ENCODE data around the gene GRM4. TPM values are rescaled to one million over a fixed set of nuclear protein-coding genes. Genes with fewer than 3 reads are reported as not detected.

The GRM4 gene
- total RNA-seq, 2 experiments from 2014 or later: 0.12 to 0.18 TPM

DNA sequence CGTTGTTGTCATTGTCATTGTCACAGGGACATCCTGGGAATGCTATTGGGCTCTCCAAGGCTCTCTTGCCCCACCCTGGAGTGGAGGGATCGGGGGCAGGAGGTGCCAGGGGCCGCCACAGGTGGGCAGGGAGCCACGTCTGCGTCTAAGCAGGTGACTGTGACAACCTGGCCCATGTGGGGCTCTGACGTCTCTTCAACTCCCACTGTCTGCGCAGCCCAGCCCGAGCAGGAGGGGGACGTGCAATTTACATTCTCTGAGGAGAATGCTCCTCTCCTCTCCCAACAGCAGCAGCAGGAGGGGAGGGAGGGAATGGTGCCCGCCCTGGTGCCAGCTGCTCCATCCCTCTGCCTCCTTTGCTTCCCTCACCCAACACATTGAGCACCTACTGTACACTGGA lies 50.1 kb downstream of the GRM4 start:
- no peak overlapping the region for H3K4me3 Mint-ChIP-seq
- H3K36me3 Mint-ChIP-seq: no peaks in the 10 kb centered on the region
- H3K27me3 Mint-ChIP-seq: peaks cover 31% of the 10 kb centered on the region
- no peak overlapping the region for H3K27ac Mint-ChIP-seq
- no peak for DNase-seq
- no peaks in the 10 kb centered on the region for H3K4me1 Mint-ChIP-seq
- no peaks in the 10 kb centered on the region for H3K9me3 Mint-ChIP-seq

GRCh38 chr6:34095136-34095505 lies 50.8 kb downstream of the GRM4 start:
- Mint-ChIP-seq H3K4me1 (no peaks in the 10 kb centered on the region), H3K27me3 (peaks cover 31% of the 10 kb centered on the region), H3K36me3 (no peaks in the 10 kb centered on the region), H3K9me3 (no peaks in the 10 kb centered on the region), H3K27ac (no peak overlapping the region), H3K4me3 (no peak overlapping the region)
- no peak for DNase-seq

DNA sequence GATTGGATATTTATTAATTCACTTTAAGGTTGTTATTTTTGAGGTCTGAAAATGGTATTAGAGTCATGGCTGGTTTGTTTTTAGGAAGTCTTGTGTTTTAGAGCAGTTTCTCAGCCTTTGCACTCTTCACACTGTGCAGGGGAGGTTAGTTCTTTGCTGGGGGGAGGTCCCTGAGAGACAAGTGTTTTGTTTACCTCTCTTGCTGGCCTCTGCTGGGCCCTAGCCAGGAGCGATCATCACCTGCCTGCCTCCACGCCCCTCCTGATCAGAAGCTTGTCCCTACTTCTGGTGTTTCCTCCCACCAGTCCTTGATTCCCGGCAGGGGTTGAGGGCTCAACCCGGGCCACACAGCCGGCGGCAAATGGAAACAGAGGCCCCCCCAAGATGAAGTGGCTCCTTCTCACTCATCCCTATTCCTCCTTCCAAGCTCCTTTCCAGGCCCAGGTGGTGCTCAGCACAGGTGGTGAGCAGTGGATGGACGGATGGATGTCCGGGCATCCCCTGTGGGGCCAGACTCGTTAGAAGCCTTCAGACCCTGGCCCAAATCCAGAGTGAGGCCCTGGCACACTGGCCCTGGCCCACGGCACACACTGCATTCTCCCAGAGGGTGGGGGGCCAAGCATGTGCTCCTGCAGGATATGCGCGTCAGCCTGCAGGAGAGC lies 51.3 kb downstream of the GRM4 start:
- Mint-ChIP-seq H3K9me3 (no peaks in the 10 kb centered on the region), H3K4me1 (no peaks in the 10 kb centered on the region), H3K27ac (no peak overlapping the region), H3K4me3 (no peak overlapping the region), H3K27me3 (peaks cover 31% of the 10 kb centered on the region), H3K36me3 (no peaks in the 10 kb centered on the region)
- no peak for DNase-seq

DNA sequence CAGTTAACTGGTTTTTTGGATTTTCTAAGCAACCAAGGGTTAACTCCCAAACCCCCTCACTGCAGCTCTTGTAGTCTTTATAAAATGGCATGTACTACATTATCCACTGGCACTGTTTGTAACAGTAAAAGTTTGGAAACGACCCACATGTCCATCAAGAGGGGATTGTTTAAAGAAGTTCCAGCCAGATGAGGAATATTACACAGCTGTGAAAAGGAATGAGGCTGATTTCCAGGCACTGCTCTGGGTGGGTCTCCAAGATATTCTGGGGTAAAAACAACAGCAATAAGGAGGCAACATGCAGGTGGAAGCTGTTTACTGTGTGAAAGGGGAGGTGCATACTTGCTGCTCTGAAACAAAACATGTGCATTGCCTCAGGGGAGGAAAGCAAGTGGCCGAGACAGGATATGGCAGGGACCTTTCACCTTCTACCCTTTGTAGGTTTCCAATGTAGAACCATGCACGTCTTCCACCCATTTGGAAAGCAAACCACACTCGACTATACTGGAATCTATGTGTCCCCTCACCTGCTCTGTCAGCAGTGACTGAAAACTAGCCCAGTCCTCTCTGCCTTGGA lies 51.9 kb downstream of the GRM4 start:
- H3K27me3 Mint-ChIP-seq: peaks cover 31% of the 10 kb centered on the region
- H3K36me3 Mint-ChIP-seq: no peaks in the 10 kb centered on the region
- no peak overlapping the region for H3K4me3 Mint-ChIP-seq
- no peaks in the 10 kb centered on the region for H3K4me1 Mint-ChIP-seq
- no peak overlapping the region for H3K27ac Mint-ChIP-seq
- H3K9me3 Mint-ChIP-seq: no peaks in the 10 kb centered on the region
- no peak for DNase-seq

- no peaks in the 10 kb centered on the region for H3K36me3 Mint-ChIP-seq
- no peak overlapping the region for H3K4me3 Mint-ChIP-seq
- H3K9me3 Mint-ChIP-seq: no peaks in the 10 kb centered on the region
- no peaks in the 10 kb centered on the region for H3K4me1 Mint-ChIP-seq
- DNase-seq: no peak
- peaks cover 31% of the 10 kb centered on the region for H3K27me3 Mint-ChIP-seq
- H3K27ac Mint-ChIP-seq: no peak overlapping the region
Measured at GRCh38 chr6:34093206-34093605, 52.7 kb downstream of the GRM4 start.

DNA sequence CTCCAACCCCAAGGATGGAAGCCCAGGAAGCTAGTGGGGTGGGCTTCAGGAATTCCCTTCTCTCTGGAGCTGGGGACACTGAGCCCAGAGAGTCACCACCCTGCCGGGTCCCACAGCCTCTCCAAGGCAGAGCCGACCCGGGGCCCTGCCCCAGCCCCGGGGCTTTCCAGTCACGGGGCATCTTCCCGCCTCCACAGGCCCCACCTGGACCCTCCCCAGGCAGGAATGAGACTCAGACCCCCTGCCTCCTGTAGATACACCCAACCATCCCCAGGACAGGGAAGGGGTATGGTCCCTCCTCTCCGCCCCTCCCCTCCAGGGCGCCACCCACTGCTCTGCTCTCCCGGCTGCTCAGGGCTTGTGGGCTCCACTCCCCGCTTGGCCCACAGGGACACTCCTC lies 53.3 kb downstream of the GRM4 start:
- Mint-ChIP-seq H3K27ac (no peak overlapping the region), H3K4me3 (no peak overlapping the region), H3K36me3 (no peaks in the 10 kb centered on the region), H3K9me3 (no peaks in the 10 kb centered on the region), H3K27me3 (peaks cover 31% of the 10 kb centered on the region), H3K4me1 (no peaks in the 10 kb centered on the region)
- DNase-seq: no peak

DNA sequence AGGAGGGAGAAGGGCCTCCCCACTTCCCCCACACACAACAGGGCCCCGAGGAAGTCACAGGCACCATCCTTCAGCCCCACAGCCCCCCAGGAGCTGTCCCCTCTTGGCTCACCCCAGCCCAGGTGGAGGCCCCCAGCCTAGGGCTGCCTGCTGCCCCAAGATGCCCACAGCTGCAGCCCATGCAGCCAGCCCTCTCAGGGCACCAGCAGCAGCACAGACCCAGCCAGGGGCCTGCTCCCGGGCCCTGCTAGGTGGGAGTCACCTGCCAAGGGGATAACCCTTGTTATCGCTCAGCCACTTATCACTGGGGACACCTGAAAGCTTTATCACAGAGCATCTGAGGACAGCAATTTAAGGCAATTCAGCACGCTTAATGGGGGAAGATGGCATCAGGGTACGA lies 55.0 kb downstream of the GRM4 start:
- peaks cover 26% of the 10 kb centered on the region for H3K27me3 Mint-ChIP-seq
- no peaks in the 10 kb centered on the region for H3K4me1 Mint-ChIP-seq

GRCh38 chr6:34090529-34090928 lies 55.4 kb downstream of the GRM4 start:
- Mint-ChIP-seq H3K27me3 (peaks cover 24% of the 10 kb centered on the region), H3K27ac (no peak overlapping the region), H3K9me3 (no peaks in the 10 kb centered on the region), H3K36me3 (no peaks in the 10 kb centered on the region), H3K4me1 (no peaks in the 10 kb centered on the region), H3K4me3 (no peak overlapping the region)
- DNase-seq: no peak

More for the DNA sequence above, 55.0 kb downstream of the GRM4 start:
- Mint-ChIP-seq H3K9me3 (no peaks in the 10 kb centered on the region), H3K4me3 (no peak overlapping the region), H3K36me3 (no peaks in the 10 kb centered on the region), H3K27ac (no peak overlapping the region)
- DNase-seq: no peak

GRCh38 chr6:34086558-34086957 lies 59.3 kb downstream of the GRM4 start:
- Mint-ChIP-seq H3K4me1 (no peaks in the 10 kb centered on the region), H3K36me3 (no peaks in the 10 kb centered on the region), H3K27me3 (no peaks in the 10 kb centered on the region), H3K4me3 (no peak overlapping the region), H3K9me3 (no peaks in the 10 kb centered on the region), H3K27ac (no peak overlapping the region)
- DNase-seq: no peak

DNA sequence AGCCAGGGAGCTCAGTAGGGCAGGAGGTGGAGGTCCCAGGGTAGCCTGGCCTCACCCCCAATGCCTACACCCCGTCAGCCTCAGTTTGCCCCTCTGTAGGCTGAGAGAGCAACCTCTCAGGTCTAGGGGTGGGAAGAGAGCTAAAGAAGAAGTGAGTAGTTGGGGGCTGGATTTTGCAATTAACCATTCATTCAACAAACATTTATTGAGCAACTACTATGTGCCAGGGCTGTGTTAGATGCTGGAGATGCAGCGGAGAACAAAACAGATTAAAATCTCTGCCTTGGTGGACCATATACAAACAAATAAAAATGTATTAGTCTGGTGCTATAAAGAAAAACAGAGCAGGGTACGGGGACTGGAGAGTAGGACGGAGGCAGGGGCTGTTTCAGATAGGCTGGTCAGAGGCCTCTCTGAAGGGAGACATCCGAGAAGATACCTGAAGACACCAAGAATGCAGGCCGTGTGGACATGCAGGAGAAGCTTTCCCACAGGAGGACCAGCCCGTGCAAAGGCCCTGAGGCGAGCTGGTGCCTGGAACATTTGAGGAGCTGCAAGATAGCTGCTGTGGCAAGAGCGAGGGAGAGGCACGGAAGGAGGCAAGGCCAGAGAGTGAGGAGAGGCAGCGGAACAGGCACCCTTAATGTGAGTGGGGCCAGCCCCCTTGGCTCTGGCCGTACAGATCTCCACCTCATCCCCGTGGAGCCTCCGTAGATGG lies 60.3 kb downstream of the GRM4 start:
- no peaks in the 10 kb centered on the region for H3K36me3 Mint-ChIP-seq
- H3K9me3 Mint-ChIP-seq: no peaks in the 10 kb centered on the region
- H3K27me3 Mint-ChIP-seq: no peaks in the 10 kb centered on the region
- H3K4me3 Mint-ChIP-seq: no peak overlapping the region
- no peak overlapping the region for H3K27ac Mint-ChIP-seq
- DNase-seq: no peak
- no peaks in the 10 kb centered on the region for H3K4me1 Mint-ChIP-seq

DNA sequence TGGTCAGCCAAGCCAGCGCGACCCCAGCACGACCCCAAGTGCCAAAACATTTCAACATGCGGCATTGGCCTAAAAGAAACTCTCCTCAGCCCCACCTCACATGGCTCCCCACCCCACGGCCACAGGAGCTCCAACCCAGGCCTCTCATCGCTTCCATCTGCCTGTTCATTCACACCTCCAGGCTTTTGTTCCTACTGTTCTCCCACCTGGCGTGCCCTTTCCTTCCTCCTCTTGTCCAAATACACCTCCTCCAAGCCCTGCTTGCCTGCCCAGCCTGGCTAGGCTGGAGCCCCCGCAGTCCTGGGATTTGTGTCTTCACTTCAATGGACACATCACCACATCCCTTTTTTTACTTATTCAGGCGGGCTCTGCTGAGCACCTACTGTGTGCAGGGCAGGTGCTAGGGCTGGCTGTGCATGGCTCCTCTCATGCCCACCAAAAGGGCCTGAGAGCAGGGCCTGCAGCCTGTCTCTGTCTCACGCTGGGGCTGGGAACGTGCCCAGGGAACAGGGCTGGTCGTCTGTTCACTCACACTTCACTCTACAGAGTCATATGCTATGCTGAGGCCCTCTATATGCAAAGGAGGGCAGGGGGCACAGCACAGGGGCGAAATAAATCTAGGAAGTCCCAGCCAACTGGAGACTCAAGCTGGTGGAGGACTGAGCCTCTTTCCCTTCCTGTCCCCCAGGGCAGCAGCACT lies 61.1 kb downstream of the GRM4 start:
- DNase-seq: no peak
- Mint-ChIP-seq H3K36me3 (no peaks in the 10 kb centered on the region), H3K27ac (no peak overlapping the region), H3K4me1 (no peaks in the 10 kb centered on the region), H3K4me3 (no peak overlapping the region), H3K9me3 (no peaks in the 10 kb centered on the region), H3K27me3 (no peaks in the 10 kb centered on the region)

DNA sequence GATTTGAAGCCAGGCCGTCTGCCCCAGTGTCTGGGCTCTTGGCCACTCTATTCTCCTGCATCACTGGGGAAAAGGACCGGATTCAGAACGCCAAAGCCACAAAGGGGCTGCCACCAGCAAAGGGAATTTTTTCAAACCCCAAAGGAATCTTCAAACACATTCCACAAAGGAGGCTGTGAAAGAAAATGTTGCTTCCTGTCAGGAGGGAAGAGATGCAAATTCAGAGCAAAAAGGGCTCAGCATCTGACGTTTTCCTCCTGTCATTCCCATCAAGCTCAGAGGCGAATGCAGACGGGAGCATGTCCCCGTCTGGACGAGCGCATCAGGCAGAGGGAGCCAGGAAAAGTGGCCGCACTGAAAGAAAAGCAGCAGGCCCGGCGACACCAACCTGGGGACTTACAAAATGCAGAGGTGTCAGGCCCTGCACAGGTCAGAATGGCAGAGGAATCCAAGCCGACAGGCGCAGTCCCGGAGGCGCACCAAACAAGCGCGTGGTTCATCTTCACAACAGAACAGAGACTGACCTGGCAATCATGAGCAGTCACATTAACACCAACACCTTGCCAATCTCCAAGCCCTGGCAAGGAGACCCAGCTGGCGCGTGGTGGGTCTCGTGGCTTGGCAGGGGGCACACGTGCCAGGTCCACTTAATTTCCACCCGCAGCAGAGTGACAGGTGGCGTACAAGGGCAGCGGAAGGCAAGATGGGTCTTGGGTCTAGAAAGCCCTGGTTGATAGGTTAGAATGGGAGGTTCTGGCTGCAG lies 62.8 kb downstream of the GRM4 start:
- DNase-seq: no peak
- Mint-ChIP-seq H3K36me3 (no peaks in the 10 kb centered on the region), H3K27me3 (no peaks in the 10 kb centered on the region), H3K9me3 (no peaks in the 10 kb centered on the region), H3K4me3 (no peak overlapping the region), H3K27ac (no peak overlapping the region), H3K4me1 (no peaks in the 10 kb centered on the region)

GRCh38 chr6:34082348-34082747 lies 63.5 kb downstream of the GRM4 start:
- H3K4me1 Mint-ChIP-seq: no peaks in the 10 kb centered on the region
- no peaks in the 10 kb centered on the region for H3K9me3 Mint-ChIP-seq
- no peak overlapping the region for H3K4me3 Mint-ChIP-seq
- no peak overlapping the region for H3K27ac Mint-ChIP-seq
- DNase-seq: no peak
- H3K36me3 Mint-ChIP-seq: no peaks in the 10 kb centered on the region
- H3K27me3 Mint-ChIP-seq: no peaks in the 10 kb centered on the region

GRCh38 chr6:34080357-34080756 lies 65.5 kb downstream of the GRM4 start:
- Mint-ChIP-seq H3K4me3 (no peak overlapping the region), H3K27ac (no peak overlapping the region), H3K9me3 (no peaks in the 10 kb centered on the region), H3K36me3 (no peaks in the 10 kb centered on the region), H3K4me1 (no peaks in the 10 kb centered on the region), H3K27me3 (no peaks in the 10 kb centered on the region)
- no peak for DNase-seq

- Mint-ChIP-seq H3K4me3 (no peak overlapping the region), H3K36me3 (no peaks in the 10 kb centered on the region), H3K4me1 (no peaks in the 10 kb centered on the region), H3K27ac (no peak overlapping the region), H3K27me3 (no peaks in the 10 kb centered on the region), H3K9me3 (no peaks in the 10 kb centered on the region)
- no peak for DNase-seq
Measured at GRCh38 chr6:34079899-34080298, 66.0 kb downstream of the GRM4 start.
